ENCODE data around the gene PHRF1. TPM values are rescaled to one million over a fixed set of nuclear protein-coding genes. Genes with fewer than 3 reads are reported as not detected.
A peak's percentile ranks its signal among the peaks of the same experiment; 100 is the strongest.

Gene PHRF1
- polyA plus RNA-seq, 1 of the 3 experiments (the other 2 are of a cell fraction), result 22.7 TPM

DNA sequence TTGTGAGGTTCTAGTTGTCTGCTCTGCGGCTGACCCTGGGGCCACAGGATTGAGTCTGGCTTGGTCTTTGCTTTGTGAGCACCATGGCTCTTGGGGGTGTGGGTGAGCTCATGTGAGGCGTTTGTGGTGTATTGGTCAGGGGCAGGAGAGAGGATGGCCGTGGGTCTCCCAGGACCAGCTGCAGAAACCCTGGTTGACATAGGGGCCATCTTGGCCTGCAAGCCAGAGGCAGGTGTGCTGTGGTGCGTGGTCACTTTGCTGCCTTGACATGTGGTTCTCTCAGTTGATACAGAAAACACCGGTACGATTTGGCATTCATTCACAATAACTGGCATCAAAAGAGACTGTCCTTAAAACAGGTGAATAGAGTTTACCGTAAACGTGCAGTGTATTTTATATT lies 11.3 kb downstream of the PHRF1 start:
- Histone ChIP-seq H3K27me3 (ENCODE audit: insufficient read depth) (no peaks in the 10 kb centered on the region), H3K9ac (no peak overlapping the region), H3K27ac (ENCODE audit: low read depth in 2 of 2, low read length in 1 of 2) (peak overlapping the region in 1 of 2 experiments; percentile 54; a peak in 1 of 4 replicates), H3K79me2 (ENCODE audit: insufficient read depth) (peaks cover 69% of the 10 kb centered on the region), H3K36me3 (replicated peaks in 1 of 2; ENCODE audit: control insufficient read depth in 1 of 2, insufficient read depth in 2 of 2, low read length in 1 of 2) (peaks cover 27 to 60% of the 10 kb centered on the region in 2 experiments), H3F3A (replicated peaks; ENCODE audit: insufficient read depth) (peaks cover 12% of the 10 kb centered on the region), H3K4me1 (ENCODE audit: control insufficient read depth in 1 of 2, insufficient read depth in 2 of 2, low read depth in 1 of 2, low read length in 1 of 2) (no peaks in the 10 kb centered on the region), H3K4me3 (ENCODE audit: low read depth in 2 of 2, low read length in 1 of 2) (no peak overlapping the region), H4K20me1 (ENCODE audit: insufficient read depth) (peaks cover 67% of the 10 kb centered on the region), H3K9me3 (no peaks in the 10 kb centered on the region), H2AFZ (ENCODE audit: low read depth) (no peak overlapping the region), H3K4me2 (no peak overlapping the region), H3K9me2 (no peaks in the 10 kb centered on the region)
- TF ChIP-seq POLR2AphosphoS5 (IDR thresholded peaks at IDR 0.05; ENCODE audit: low read depth, low read length) (no peak), RFX5 (IDR thresholded peaks at IDR 0.05; ENCODE audit: low read length) (no peak), EP300 (IDR thresholded peaks at IDR 0.05; ENCODE audit: borderline replicate concordance in 1 of 2, low read depth in 1 of 2, low read length in 1 of 2) (no peak), MXI1 (IDR thresholded peaks at IDR 0.05; ENCODE audit: low read depth, low read length) (no peak), GATA2 (CRISPR knock-in tag; IDR thresholded peaks at IDR 0.05) (no peak), YY1 (IDR thresholded peaks at IDR 0.05; ENCODE audit: low read depth) (no peak), FOXJ3 (CRISPR knock-in tag; IDR thresholded peaks at IDR 0.05) (no peak), EZH2phosphoT487 (IDR thresholded peaks at IDR 0.05; ENCODE audit: borderline replicate concordance, low read depth) (no peak)
- TF ChIP-seq, protein P1, sequence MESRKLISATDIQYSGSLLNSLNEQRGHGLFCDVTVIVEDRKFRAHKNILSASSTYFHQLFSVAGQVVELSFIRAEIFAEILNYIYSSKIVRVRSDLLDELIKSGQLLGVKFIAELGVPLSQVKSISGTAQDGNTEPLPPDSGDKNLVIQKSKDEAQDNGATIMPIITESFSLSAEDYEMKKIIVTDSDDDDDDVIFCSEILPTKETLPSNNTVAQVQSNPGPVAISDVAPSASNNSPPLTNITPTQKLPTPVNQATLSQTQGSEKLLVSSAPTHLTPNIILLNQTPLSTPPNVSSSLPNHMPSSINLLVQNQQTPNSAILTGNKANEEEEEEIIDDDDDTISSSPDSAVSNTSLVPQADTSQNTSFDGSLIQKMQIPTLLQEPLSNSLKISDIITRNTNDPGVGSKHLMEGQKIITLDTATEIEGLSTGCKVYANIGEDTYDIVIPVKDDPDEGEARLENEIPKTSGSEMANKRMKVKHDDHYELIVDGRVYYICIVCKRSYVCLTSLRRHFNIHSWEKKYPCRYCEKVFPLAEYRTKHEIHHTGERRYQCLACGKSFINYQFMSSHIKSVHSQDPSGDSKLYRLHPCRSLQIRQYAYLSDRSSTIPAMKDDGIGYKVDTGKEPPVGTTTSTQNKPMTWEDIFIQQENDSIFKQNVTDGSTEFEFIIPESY (IDR thresholded peaks at IDR 0.05; ENCODE audit: borderline replicate concordance, low read depth), result no peak
- TF ChIP-seq, protein P2, sequence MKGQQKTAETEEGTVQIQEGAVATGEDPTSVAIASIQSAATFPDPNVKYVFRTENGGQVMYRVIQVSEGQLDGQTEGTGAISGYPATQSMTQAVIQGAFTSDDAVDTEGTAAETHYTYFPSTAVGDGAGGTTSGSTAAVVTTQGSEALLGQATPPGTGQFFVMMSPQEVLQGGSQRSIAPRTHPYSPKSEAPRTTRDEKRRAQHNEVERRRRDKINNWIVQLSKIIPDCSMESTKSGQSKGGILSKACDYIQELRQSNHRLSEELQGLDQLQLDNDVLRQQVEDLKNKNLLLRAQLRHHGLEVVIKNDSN (IDR thresholded peaks at IDR 0.05; ENCODE audit: borderline replicate concordance, low read depth), result no peak
- DNase-seq, result no peak
- WGBS (ENCODE audit: low lambda C conversion rate), result 87% methylated on average over 6 of the region's 8 CpGs
- CTCF ChIA-PET, result no interaction called here
- POLR2A ChIA-PET, result no interaction called here

DNA sequence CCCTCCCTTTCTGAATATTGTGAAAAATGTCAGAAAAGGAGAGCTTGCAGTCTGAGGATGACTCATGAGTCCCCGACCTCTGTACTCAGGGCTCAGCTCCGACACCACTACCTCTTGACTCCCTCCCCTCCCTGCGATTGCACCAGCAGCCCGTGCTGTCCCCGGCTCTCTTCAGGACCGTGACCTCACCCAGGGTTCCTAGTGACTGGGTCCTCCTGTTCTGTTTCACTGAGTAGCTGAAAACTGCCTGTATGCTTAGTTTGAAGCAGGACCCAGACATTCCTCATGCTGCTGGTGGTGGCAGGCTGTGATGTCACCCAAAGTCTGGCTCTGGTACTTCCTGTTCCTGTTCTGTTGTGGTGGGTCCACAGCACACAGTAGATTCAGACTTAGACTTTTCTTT lies 11.7 kb downstream of the PHRF1 start:
- ChIA-PET CTCF (no interaction called here), POLR2A (no interaction called here)
- Histone ChIP-seq H4K20me1 (ENCODE audit: insufficient read depth) (peaks cover 64% of the 10 kb centered on the region), H3K4me2 (no peak overlapping the region), H3K27ac (ENCODE audit: low read depth in 2 of 2, low read length in 1 of 2) (peak overlapping the region in 1 of 2 experiments; percentile 54; a peak in 2 of 4 replicates), H3K9ac (no peak overlapping the region), H2AFZ (ENCODE audit: low read depth) (no peak overlapping the region), H3K79me2 (ENCODE audit: insufficient read depth) (peaks cover 67% of the 10 kb centered on the region), H3K4me3 (ENCODE audit: low read depth in 2 of 2, low read length in 1 of 2) (no peak overlapping the region), H3K27me3 (ENCODE audit: insufficient read depth) (no peaks in the 10 kb centered on the region), H3K4me1 (ENCODE audit: control insufficient read depth in 1 of 2, insufficient read depth in 2 of 2, low read depth in 1 of 2, low read length in 1 of 2) (no peaks in the 10 kb centered on the region), H3K36me3 (replicated peaks in 1 of 2; ENCODE audit: control insufficient read depth in 1 of 2, insufficient read depth in 2 of 2, low read length in 1 of 2) (peaks cover 31 to 63% of the 10 kb centered on the region in 2 experiments), H3K9me3 (no peaks in the 10 kb centered on the region), H3F3A (replicated peaks; ENCODE audit: insufficient read depth) (peaks cover 12% of the 10 kb centered on the region), H3K9me2 (no peaks in the 10 kb centered on the region)
- no peak for TF ChIP-seq GABPA (IDR thresholded peaks at IDR 0.05; ENCODE audit: low read depth)
- TF ChIP-seq NFIC (IDR thresholded peaks at IDR 0.05; ENCODE audit: borderline replicate concordance), result no peak
- TF ChIP-seq RCOR1 (IDR thresholded peaks at IDR 0.05; ENCODE audit: low read length), result no peak
- WGBS (ENCODE audit: low lambda C conversion rate), result 50% methylated on average over 6 of the region's 6 CpGs
- no peak for DNase-seq
